GM19099 (cell line): ENCODE data around the gene TSPAN32.

Experiments used
- POLR2A ChIP-seq: IDR thresholded peaks from 3 replicates; pipeline ENCODE4 v1.6.1; 2011; ENCODE audit warnings: low read depth; ENCODE audit not compliant: insufficient read length; ENCODE audit errors: extremely low read depth

TSPAN32 gene

DNA sequence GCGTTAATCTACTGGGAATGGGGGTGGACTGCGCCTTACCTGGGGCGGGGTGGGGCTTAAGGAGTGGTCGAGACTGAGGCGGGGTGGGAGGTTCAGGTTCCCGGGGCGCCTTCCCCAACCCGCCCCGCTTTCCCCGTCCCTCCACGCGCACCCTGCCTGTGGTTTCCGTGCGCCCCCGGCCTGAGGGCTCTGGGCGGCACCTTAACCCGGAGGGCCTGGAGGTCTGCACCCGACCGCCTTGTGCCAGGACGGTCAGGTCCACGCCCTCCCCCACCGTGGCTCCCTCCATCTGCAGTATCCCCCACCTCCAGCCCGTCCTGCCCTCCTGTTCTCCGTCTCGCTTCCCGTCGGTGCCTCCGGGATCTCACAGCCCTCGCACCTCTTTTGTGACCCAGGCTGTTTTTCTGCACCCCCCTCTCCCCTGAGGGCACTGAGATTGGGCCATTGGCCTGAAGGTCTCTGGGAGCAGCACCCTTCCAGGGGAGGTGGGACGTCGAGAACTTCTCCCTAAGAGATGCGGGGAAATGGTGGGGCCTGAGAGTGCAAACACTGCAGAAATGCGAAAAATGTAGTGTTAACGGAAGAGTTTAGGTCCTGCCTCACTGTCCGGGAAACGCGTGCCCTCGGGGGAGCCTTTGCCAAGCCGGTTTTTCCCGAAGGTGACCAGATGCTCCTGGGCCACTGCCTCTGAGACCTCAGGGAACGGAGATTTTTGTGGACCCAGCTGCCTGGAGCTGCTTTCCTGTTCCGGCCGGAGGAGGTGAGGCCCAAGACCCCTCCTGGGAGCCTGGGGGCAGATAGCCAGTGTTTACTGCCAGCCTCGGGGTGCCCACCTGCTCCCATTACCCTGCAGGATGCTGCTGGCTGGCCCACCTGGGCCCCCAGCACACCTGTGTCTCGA, 30.2 kb upstream of the TSPAN32 start:
- no peak for TF ChIP-seq POLR2A

DNA sequence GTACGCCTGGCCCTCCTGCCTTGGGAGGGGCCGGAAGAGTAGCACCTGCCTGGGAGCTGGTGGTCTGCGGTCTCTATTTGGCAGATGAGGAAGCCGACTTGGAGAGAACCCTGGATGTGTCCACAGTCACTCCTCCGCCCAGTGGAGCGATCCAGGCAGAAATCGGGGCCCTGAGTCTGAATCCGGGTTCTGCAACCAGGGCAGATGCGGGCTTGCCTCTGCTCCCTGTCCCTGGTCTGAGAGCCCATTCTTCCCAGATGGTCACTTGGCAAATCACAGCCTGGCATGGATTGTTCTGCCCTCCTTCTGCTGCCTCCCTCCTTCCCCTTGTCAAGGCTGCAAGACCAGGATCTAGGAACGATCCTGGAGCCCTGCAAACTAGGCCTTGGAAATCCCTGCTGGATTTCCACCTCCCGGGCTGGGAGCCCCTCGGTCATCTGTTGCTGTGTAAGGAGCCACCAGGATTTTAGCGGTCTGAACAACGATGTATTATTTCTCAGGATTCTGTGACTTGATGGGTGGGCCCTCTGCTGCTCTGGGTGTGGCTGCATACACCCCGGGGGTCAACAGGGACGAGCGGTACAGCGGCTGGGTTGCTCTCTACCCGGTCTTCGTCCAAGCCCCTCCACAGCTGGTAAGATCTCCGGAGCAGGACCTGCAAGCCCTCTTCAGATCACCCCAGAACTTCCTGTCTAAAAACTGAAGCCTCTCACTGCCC, 29.4 kb upstream of the TSPAN32 start:
- no peak for TF ChIP-seq POLR2A

DNA sequence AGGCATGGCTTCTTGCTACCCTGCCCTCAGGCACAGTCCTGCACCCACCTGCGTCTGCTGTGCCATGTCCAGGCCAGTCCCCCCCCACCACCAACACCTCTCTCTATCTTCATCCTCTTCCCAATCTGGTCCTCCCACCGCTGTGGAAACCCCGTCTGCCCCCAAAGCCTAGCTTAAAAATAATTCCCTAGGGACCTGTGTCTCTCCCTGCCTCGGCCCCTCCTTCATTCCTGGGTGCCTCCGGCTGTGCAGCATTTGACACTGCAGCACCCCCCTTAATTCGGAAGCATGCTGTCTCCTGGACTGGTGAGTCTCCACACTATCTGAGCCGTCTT, 28.9 kb upstream of the TSPAN32 start:
- no peak for TF ChIP-seq POLR2A

DNA sequence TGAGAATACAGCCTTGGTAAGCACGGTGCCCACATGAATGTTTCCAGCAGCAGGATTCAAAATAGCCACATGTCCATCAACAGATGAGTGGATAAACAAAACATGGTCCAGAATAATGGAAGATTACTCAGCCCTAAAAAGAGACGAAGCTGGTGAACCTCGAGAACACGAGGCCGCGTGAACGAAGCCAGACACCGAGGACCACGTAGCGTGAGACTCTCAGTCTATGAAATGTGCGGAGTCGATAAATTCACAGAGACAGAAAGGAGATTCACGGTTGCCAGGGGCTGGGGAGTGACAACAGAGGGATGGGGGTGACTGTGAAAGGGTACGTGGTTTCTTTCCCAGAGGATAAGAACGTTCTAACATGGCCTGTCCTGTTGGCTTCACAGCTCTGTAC, 28.5 kb upstream of the TSPAN32 start:
- no peak for TF ChIP-seq POLR2A

DNA sequence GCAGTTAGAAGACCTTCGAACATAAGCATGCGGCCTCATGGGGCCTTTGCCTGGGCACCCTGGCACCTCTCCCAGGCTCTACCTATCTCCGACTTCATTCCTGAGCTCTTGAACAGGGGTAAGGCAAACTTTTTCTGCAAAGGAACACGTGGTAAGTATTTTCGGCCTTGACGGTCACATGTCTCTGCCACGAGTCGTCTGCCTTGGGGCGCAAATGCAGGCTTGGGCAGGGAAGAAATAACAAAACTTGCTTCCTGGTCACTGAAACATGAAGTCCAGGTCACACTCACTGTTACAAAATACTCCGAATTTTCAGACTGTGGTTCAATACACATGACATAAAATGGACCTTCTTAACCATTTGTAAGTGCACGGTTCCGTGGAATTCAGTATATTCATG, 28.0 kb upstream of the TSPAN32 start:
- no peak for TF ChIP-seq POLR2A

DNA sequence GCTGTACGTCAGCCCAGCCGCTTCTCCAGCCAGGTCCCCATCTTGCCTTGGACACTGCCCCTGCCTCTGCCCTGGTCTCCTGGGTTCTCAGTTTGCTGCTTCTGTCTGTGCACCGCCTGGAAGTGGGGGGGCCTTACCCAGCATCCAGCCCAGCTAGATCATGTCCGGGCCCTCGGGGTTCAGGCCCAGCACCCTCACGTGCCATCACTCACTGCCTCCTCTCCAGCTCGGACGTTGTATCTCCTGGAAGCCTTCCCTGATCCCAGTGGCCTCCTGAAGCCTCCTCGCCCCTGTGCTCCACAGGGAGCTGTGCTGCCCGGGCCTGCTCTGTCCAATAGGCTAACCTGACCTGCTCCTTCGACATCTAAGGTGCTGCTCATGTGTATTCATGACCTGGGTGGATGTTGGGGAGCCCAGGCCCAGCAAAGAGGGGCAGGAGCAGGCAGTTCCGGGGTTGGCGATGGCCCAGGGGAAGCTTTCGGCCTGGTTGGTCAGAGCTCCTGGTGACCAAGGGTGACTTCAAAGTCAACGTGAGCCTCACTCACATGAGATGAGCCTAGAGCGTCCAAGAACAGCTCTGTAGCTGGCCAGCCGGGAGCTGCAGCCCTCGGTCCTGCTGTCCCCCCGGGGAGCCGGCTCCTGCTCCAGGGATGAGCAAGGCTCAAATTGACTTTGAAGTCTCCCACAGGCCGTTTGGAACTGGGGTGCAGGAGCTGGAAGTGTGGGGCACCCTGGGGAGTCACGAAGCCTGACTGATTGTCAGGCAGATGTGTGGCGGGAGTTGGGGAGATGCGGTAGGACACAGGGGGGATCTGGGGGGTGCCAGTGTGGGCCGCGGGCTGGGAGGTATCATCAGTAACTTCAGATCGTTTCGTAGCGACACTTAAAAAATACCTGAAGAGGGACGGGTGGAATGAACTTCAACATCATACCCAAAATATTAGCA, 26.2 kb upstream of the TSPAN32 start:
- TF ChIP-seq POLR2A, result no peak

DNA sequence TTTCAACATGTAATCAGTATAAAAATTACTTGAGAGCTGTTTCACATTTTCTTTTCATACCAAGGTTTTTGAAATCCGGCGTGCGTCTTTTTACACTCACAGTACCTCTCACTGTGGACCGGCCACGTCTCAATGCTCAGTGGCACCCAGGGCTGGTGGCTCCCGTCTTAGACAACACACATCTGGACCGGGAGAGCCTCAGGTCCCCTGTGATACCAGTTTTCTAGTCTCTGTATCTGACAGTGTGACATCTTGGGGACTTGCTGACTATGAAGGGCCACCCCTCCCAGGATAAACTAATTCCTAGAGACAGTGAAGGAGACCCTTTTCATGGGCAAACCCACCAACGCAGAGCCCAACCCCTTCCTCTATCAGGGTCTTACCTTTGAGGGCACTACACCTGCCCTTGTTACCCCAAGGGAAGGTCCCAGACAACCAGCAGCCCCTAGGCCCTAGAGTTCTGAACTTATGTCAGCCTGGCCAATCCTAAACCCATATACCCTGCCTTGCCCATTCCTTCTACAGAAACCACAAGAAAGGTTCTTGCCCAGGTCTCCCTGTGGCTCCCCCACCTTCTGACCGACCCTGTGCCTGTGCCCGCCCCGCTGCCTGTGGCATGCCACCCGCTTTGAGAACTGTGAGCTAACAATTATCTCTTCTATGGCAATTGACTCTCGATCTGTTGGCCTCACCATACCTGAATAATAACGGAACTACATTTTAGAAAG, 25.4 kb upstream of the TSPAN32 start:
- no peak for TF ChIP-seq POLR2A

DNA sequence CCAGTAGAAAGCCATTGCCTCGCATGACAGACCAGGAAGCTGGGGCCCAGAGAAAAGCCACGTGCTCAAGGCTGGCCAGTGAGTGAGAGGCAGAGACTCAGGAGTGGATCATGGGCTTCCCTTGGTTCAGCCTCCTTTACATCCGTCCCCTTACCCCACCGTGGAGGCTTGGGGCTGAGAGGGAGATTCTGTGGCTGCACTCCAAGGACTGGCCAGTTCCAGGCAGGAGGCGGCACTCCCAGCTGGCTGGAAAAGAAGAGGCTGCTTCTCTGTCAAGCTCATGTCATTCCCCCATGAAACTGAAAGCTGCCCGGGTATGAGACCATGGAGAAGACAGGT, 24.8 kb upstream of the TSPAN32 start:
- no peak for TF ChIP-seq POLR2A

DNA sequence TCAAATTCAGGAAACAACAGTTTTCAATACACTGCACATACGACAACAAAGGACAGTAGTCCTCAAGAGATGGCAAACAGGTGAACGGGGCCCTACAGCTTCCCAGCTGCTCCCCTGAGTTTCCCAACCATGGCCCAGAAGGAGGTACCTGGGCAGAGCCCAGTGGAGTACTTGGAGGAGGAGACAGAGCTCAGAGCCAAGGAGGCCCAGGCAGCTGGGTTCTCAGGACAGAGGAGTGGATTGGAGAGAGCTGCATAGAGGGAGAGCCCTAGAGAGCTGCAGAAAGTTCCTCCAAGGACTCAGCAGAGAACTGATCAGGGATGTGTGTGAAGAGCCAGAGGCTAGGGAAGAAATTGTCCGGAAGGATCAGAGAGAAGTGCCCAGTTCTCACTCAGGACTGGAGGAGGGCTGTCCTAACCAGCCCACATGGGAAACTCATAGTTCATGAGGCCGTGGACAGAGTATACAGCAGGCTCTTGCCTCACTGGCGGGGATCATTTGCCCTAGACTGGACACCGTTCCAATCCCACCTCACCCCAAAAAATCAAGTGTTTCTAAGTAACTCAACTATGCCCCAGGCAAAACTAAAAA, 23.8 kb upstream of the TSPAN32 start:
- no peak for TF ChIP-seq POLR2A

DNA sequence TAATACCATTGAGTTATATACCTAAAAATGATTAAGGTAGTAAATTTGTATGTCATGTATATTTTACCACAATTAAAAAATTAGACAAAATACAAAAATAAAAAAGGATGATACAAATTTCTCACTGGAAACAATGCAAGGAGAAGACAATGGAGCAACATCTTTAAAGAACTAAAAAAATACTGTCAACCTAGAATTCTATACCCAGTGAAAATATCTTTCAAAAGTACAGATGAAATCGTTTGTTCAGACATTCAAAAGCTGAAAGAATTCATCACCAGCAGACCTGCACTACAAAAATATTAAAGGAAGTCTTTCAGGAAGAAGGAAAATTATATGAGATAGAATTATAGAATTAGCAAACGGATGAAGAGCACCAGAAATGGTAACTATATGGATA, 21.6 kb upstream of the TSPAN32 start:
- no peak for TF ChIP-seq POLR2A

DNA sequence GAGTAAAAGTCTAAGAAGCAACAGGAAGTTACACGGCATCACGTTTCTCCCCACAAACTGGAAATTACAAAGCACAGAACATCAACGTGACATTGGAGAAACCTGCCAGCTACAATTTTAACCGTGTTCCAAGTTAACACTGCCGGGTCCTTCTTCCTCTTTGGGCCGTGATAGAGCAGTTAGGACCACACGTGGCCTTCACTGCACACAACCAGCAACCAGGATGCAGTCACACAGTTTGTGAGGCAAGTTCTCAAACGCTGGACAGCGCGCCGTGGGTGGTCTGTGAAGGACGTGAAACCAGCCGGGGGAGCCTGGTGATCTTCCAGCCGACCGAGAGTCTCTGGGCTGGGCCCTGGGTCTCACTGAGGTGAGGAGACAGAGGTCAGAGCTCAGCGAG, 14.7 kb upstream of the TSPAN32 start:
- no peak for TF ChIP-seq POLR2A

DNA sequence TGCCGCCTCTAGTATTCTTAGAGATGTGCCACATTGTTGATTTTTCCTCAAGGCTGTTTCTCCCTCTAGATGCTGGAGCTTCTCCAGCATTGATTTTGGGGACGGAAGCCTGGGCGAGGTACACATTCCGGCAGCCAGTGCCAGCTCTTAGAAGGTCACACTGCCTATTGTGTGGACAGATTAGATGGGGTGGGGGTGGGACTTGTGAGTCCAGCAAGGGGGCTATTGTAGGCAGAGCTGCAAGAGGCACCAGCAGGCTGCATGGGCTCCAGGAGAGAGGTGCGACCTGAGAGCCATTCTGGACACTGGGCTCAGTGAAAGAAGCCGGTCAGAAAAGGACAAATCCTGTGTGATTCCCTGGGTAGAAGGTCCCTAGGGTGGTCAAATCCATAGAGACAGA, 12.5 kb upstream of the TSPAN32 start:
- no peak for TF ChIP-seq POLR2A

DNA sequence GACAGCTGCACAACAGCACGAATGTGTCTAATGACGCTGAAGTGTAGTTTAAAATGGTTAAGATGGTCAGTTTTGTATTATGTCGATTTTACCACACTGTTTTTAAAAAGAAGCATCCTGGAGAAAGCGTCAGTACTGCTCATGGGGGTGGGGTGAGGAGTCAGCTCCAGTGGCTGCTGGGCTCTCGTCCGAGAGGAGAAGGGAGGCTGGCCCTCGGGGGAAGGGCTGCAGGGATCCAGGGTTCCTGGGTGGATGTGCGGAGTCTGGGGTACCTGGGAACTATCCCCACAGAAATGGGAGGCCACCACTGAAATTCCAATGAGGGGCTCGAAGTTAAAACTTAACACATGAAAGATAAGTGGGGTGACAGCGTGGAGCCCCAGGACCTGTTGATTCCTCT, 12.0 kb upstream of the TSPAN32 start:
- TF ChIP-seq POLR2A, result no peak

DNA sequence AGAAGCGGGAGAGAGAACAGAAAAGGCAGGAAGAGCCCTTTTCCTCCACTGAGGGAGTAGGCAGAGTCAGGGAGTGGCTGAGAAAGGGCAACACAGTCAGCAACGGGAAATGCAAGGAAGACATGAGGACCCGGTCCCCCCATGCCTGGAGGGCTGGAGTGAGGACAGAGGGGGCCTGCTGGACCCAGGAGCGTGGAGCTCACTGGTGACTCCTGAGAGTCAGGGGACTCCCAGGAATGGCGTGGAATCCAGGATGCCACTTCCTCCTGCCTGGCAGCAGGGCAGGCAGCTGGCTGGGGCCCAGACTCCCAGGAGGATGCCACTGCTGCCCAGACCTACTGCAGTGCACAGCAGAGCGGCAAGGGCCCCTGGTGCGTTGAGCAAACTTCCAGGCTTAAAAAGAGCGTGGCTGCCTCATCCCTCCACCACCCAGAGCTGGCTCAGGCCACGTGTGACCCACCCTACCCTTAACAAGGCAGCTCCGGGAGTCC, 11.4 kb upstream of the TSPAN32 start:
- TF ChIP-seq POLR2A, result no peak

DNA sequence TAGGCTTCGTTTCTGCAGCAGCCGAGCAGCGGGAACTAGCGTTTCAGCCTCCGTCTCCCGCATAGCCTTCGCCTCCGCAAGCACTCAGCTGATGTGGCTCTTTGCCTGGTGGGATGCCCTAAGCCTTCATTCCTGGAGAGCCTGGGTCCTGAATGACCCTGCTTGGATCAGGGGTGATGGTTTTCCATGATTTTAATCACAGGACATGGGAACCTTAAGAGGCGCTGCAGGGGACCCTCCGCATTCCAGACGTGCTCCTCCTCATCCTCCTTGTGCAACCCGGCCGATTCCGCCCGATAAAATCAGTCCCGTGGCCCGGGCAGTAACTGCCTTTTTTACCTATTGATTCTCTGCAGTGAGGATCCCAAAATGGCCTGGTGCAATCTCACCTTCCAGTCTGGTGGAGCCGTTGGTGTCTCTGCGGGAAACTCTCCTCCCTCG, 8.3 kb upstream of the TSPAN32 start:
- TF ChIP-seq POLR2A, result no peak
